Embryonic facial prominence (tissue), 1 donor: ENCODE data around the gene PCDHB9.
"Not testable (repeated sequence)": the region's sequence is repeated elsewhere in the genome, so short reads cannot be mapped to it uniquely, and the experiment has no call there.

Source experiments
- DNase-seq: peaks from one replicate; pipeline ENCODE4 v3.0.0-alpha.2; 2016; ENCODE audit errors: extremely low spot score

Gene PCDHB9

GRCh38 chr5:141186897-141187512 lies at the start of gene PCDHB9:
Gene PCDHB9 (plus strand): TSS chr5:141187161. CDS start chr5:141187319, 158 bp downstream.
- DNase-seq: no peak

- not testable (repeated sequence) for DNase-seq
Observed at GRCh38 chr5:141137346-141137745, 49.6 kb upstream of the PCDHB9 start.

GRCh38 chr5:141149812-141150211 lies 37.1 kb upstream of the PCDHB9 start, which contains the start of gene PCDHB6:
Gene PCDHB6 (plus strand): TSS chr5:141150057. CDS start chr5:141150258, 201 bp downstream.
- DNase-seq: no peak

DNA sequence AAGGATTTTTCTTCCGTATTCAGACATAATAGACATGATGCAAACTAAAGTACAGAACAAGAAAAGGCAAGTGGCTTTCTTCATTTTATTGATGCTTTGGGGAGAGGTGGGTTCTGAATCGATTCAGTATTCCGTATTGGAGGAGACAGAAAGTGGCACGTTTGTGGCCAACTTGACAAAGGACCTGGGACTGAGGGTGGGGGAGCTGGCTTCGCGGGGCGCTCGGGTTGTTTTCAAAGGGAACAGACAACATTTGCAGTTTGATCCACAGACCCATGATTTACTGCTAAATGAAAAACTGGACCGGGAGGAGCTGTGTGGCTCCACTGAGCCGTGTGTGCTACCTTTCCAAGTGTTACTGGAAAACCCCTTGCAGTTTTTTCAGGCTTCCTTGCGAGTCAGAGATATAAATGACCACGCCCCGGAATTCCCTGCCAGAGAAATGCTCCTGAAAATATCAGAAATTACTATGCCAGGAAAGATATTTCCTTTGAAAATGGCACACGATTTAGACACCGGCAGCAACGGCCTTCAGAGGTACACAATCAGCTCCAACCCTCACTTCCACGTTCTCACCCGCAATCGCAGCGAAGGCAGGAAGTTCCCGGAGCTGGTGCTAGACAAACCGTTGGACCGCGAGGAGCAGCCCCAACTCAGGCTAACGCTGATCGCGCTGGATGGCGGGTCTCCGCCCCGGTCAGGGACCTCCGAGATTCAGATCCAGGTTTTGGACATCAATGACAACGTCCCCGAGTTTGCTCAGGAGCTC lies 36.6 kb upstream of the PCDHB9 start:
- DNase-seq: no peak

- no peak for DNase-seq
Observed at GRCh38 chr5:141150993-141151325, 36.0 kb upstream of the PCDHB9 start.

- not testable (repeated sequence) for DNase-seq
Observed at GRCh38 chr5:141151632-141152031, 35.3 kb upstream of the PCDHB9 start.

DNA sequence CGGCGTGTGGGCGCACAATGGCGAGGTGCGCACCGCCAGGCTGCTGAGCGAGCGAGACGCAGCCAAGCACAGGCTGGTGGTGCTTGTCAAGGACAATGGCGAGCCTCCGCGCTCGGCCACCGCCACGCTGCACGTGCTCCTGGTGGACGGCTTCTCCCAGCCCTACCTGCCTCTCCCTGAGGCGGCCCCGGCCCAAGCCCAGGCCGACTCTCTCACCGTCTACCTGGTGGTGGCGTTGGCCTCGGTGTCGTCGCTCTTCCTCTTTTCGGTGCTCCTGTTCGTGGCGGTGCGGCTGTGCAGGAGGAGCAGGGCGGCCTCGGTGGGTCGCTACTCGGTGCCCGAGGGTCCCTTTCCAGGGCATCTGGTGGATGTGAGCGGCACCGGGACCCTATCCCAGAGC lies 34.9 kb upstream of the PCDHB9 start:
- not testable (repeated sequence) for DNase-seq

DNA sequence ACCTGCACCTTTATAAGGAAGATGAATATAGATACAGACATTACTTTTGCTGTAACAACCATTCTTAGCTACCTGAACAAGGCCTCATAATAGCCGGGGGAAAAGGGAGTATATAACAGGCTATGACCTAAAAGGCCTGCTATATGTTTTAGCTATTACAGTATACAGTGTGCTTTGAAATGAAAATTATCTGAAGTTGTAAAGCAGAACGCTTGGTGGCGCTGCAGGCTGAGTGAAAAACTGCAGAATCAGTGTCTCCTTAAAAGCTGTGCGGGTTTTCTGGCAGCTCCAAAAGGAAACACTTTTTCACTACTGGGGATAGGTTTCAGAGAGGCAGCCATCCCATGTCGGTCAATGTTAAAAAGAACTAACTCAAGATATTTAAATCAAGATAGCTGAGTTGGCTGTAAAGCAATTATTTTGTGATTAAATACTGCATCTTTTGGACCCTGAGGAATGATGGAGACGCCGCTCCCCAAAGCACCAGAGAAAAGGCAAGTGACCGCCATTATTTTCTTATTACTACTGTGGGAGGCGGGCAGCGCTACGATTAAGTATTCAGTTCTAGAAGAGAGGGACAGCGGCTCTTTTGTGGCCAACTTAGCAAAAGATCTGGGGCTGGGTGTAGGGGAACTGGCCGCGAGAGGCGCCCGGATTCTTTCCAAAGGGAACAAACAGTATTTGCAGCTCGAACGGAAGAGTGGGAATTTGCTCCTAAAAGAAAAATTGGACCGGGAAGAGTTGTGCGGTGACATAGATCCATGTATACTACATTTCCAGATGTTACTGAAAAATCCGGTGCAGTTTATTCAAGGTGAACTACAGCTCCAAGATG lies 31.2 kb upstream of the PCDHB9 start:
- no peak for DNase-seq

- not testable (repeated sequence) for DNase-seq
Observed at GRCh38 chr5:141157356-141157755, 29.6 kb upstream of the PCDHB9 start.

DNA sequence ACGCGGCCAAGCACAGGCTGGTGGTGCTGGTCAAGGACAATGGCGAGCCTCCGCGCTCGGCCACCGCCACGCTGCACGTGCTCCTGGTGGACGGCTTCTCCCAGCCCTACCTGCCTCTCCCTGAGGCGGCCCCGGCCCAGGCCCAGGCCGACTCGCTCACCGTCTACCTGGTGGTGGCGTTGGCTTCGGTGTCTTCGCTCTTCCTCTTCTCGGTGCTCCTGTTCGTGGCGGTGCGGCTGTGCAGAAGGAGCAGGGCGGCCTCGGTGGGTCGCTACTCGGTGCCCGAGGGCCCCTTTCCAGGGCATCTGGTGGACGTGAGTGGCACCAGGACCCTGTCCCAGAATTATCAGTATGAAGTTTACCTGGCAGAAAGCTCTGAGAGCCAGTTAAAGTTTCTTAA lies 29.1 kb upstream of the PCDHB9 start:
- DNase-seq: not testable (repeated sequence)

GRCh38 chr5:141172381-141173204 lies 14.4 kb upstream of the PCDHB9 start, which contains the start of gene PCDHB7:
Gene PCDHB7 (plus strand): TSS chr5:141172644. CDS start chr5:141172836, 192 bp downstream.
- no peak for DNase-seq

- DNase-seq: not testable (repeated sequence)
Observed at GRCh38 chr5:141174291-141175104, 12.5 kb upstream of the PCDHB9 start.

GRCh38 chr5:141175933-141176332 lies 11.0 kb upstream of the PCDHB9 start:
- DNase-seq: no peak

GRCh38 chr5:141177577-141178191 lies 9.3 kb upstream of the PCDHB9 start, which contains the start of gene PCDHB8:
Gene PCDHB8 (plus strand): TSS chr5:141177790. CDS start chr5:141178035, 245 bp downstream.
- not testable (repeated sequence) for DNase-seq

- not testable (repeated sequence) for DNase-seq
Observed at GRCh38 chr5:141179371-141179770, 7.6 kb upstream of the PCDHB9 start.

DNA sequence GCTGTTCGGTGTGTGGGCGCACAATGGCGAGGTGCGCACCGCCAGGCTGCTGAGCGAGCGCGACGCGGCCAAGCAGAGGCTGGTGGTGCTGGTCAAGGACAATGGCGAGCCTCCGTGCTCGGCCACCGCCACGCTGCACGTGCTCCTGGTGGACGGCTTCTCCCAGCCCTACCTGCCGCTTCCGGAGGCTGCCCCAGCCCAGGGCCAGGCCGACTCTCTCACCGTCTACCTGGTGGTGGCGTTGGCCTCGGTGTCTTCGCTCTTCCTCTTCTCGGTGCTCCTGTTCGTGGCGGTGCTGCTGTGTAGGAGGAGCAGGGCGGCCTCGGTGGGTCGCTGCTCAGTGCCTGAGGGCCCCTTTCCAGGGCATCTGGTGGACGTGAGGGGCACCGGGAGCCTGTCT lies 7.1 kb upstream of the PCDHB9 start:
- not testable (repeated sequence) for DNase-seq

DNA sequence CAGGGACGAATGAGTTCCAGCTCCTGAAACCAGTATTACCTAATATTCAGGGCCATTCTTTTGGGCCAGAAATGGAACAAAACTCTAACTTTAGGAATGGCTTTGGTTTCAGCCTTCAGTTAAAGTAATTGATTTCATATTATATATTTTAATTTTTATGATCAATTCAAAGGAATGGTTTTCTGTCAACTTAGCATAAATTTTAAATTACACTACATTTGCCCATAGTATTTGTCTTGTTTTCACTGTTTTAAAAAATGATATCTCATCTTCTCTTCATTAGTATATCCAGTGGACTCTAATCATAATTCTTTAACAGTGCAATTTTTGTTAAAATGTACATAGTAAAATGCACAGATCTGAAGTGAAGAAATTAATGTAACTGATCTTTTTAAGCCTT lies 6.6 kb upstream of the PCDHB9 start:
- DNase-seq: no peak

- no peak for DNase-seq
Observed at GRCh38 chr5:141182248-141182647, 4.7 kb upstream of the PCDHB9 start, which contains the start of gene PCDHB16. Gene PCDHB16 (plus strand): TSS chr5:141182387. CDS start chr5:141182560, 173 bp downstream.

DNA sequence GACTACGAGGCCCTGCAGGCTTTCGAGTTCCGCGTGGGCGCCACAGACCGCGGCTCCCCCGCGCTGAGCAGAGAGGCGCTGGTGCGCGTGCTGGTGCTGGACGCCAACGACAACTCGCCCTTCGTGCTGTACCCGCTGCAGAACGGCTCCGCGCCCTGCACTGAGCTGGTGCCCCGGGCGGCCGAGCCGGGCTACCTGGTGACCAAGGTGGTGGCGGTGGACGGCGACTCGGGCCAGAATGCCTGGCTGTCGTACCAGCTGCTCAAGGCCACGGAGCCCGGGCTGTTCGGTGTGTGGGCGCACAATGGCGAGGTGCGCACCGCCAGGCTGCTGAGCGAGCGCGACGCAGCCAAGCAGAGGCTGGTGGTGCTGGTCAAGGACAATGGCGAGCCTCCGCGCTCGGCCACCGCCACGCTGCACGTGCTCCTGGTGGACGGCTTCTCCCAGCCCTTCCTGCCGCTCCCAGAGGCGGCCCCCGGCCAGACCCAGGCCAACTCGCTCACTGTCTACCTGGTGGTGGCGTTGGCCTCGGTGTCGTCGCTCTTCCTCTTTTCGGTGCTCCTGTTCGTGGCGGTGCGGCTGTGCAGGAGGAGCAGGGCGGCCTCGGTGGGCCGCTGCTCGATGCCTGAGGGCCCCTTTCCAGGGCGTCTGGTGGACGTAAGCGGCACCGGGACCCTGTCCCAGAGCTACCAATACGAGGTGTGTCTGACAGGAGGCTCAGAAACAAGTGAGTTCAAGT lies 2.7 kb upstream of the PCDHB9 start:
- not testable (repeated sequence) for DNase-seq
